GM23338 (cell line): ENCODE data around the gene CSF1R. TPM values are rescaled to one million over a fixed set of nuclear protein-coding genes. Genes with fewer than 3 reads are reported as not detected.

Experiments
- ATAC-seq: fragments of 200-7000 bp; cut with Tn5 transposase; 3 replicates; pipeline ENCODE4 v1.9.1; 2020
- DNase-seq: peaks from one replicate; pipeline ENCODE4 v3.0.0-alpha.2; 2015; ENCODE audit warnings: low spot score
- H2AFZ ChIP-seq: fragments of 200-600 bp; sonication (generic); 2 replicates; pipeline ENCODE4 v1.8.0; 2016; ENCODE audit warnings: antibody characterized with exemption, mild to moderate bottlenecking, moderate library complexity
- H3F3A ChIP-seq: fragments of 200-600 bp; sonication (generic); replicated peaks from 2 replicates; pipeline ENCODE4 v1.8.0; 2017; ENCODE audit warnings: antibody characterized with exemption, mixed run types, low read depth
- H3K27ac ChIP-seq: fragments of 200-600 bp; sonication (generic); 2 replicates; pipeline ENCODE4 v1.6.1; 2016; ENCODE audit warnings: low read depth
- H3K27me3 ChIP-seq: fragments of 200-600 bp; sonication (generic); 2 replicates; pipeline ENCODE4 v1.8.0; 2016; ENCODE audit warnings: mild to moderate bottlenecking, mixed run types, moderate library complexity; ENCODE audit not compliant: insufficient read depth
- H3K36me3 ChIP-seq: fragments of 200-600 bp; sonication (generic); 2 replicates; pipeline ENCODE4 v1.8.0; 2016; ENCODE audit warnings: mild to moderate bottlenecking; ENCODE audit not compliant: insufficient read depth
- H3K4me1 ChIP-seq: fragments of 200-600 bp; sonication (generic); 2 replicates; pipeline ENCODE4 v1.8.0; 2016; ENCODE audit warnings: mild to moderate bottlenecking, moderate library complexity; ENCODE audit not compliant: insufficient read depth
- H3K4me2 ChIP-seq: fragments of 200-600 bp; sonication (generic); 2 replicates; pipeline ENCODE4 v1.7.1; 2017; ENCODE audit warnings: mixed run types
- H3K4me3 ChIP-seq: fragments of 200-600 bp; sonication (generic); 2 replicates; pipeline ENCODE4 v1.6.1; 2016; ENCODE audit warnings: mixed run types
- H3K79me2 ChIP-seq: fragments of 200-600 bp; sonication (generic); replicated peaks from 2 replicates; pipeline ENCODE4 v1.8.0; 2017; ENCODE audit warnings: mild to moderate bottlenecking; ENCODE audit not compliant: insufficient read depth
- H3K9me2 ChIP-seq: fragments of 200-600 bp; sonication (generic); 2 replicates; pipeline ENCODE4 v1.8.0; 2017; ENCODE audit not compliant: insufficient read depth
- H4K20me1 ChIP-seq: fragments of 200-600 bp; sonication (generic); replicated peaks from 2 replicates; pipeline ENCODE4 v1.8.0; 2017; ENCODE audit warnings: mild to moderate bottlenecking; ENCODE audit not compliant: insufficient read depth
- H3K27ac Mint-ChIP-seq: 2 replicates; pipeline ENCODE4 v1.8.0; 2020; ENCODE audit warnings: inconsistent platforms, mild to moderate bottlenecking, moderate library complexity, mixed read lengths
- H3K27me3 Mint-ChIP-seq: 3 replicates; pipeline ENCODE4 v1.8.0; 2022; ENCODE audit warnings: low read depth, mild to moderate bottlenecking, moderate library complexity, mixed read lengths, inconsistent platforms; ENCODE audit not compliant: insufficient read depth, poor library complexity
- H3K36me3 Mint-ChIP-seq: 3 replicates; pipeline ENCODE4 v1.8.0; 2021; ENCODE audit warnings: low read depth, mild to moderate bottlenecking, inconsistent platforms, moderate library complexity, mixed read lengths
- H3K4me1 Mint-ChIP-seq: 3 replicates; pipeline ENCODE4 v1.8.0; 2020; ENCODE audit warnings: mild to moderate bottlenecking, inconsistent platforms, mixed read lengths
- H3K4me3 Mint-ChIP-seq: 3 replicates; pipeline ENCODE4 v1.8.0; 2021; ENCODE audit warnings: moderate library complexity, mild to moderate bottlenecking, inconsistent platforms, mixed read lengths
- H3K9me3 Mint-ChIP-seq: 3 replicates; pipeline ENCODE4 v1.8.0; 2020; ENCODE audit warnings: moderate library complexity, mild to moderate bottlenecking, inconsistent platforms, mixed read lengths
- CREB1 ChIP-seq: fragments of 250-450 bp; sonication (Bioruptor Pico); IDR thresholded peaks from 2 replicates; pipeline ENCODE4 v1.5.0; 2020; ENCODE audit warnings: low read depth, mild to moderate bottlenecking, moderate library complexity
- CTCF ChIP-seq, 2 experiments: fragments of 200-600 bp in 1 of 2; sonication (generic) in 1 of 2; conservative IDR thresholded peaks; 2 replicates each; pipeline versions ENCODE4 v1.5.1 to v1.6.1; 2016 to 2017; ENCODE audit warnings: antibody characterized with exemption in 2 of 2, low read depth in 2 of 2, mild to moderate bottlenecking in 2 of 2, moderate library complexity in 1 of 2
- ETS1 ChIP-seq: IDR thresholded peaks from 2 replicates; pipeline ENCODE4 v1.6.1; 2016; ENCODE audit warnings: antibody characterized with exemption
- JUNB ChIP-seq: IDR thresholded peaks from one replicate; pipeline ENCODE4 v1.6.1; 2016; ENCODE audit warnings: antibody characterized with exemption; ENCODE audit not compliant: unreplicated experiment
- NANOG ChIP-seq: IDR thresholded peaks from 2 replicates; pipeline ENCODE4 v1.6.1; 2016; ENCODE audit warnings: antibody characterized with exemption, borderline replicate concordance
- POLR2AphosphoS5 ChIP-seq: IDR thresholded peaks from 2 replicates; pipeline ENCODE4 v1.6.1; 2016; ENCODE audit warnings: antibody characterized with exemption, low read depth
- STAT1 ChIP-seq: IDR thresholded peaks from one replicate; pipeline ENCODE4 v1.6.1; 2016; ENCODE audit warnings: antibody characterized with exemption; ENCODE audit not compliant: unreplicated experiment
- ZNF331 ChIP-seq: fragments of 250-450 bp; sonication (Bioruptor Pico); IDR thresholded peaks from 2 replicates; pipeline ENCODE4 v1.5.0; 2020; ENCODE audit warnings: low read depth, mild to moderate bottlenecking, moderate library complexity
- polyA plus RNA-seq: library from polyadenylated mRNA; unstranded; fragments of >200 nt; fragmentation: Nextera tagmentation; extraction: Ambion mirVana; gene quantifications from 2 replicates; pipeline ENCODE4 v1.2.1, GENCODE V29; 2016
- total RNA-seq: library from RNA; depleted of rRNA; stranded (reverse); fragments of >200 nt; shearing (Covaris generic); gene quantifications from 2 replicates; pipeline ENCODE4 v1.2.3, GENCODE V29; 2014

The CSF1R gene
- total and polyA plus RNA-seq, 2 experiments from 2014 or later: 0.21 TPM; not detected in 1

- H3K9me2 ChIP-seq: no peaks in the 10 kb centered on the region
- TF ChIP-seq ETS1: no peak
- no peak for TF ChIP-seq POLR2AphosphoS5
- no peak for TF ChIP-seq JUNB
- TF ChIP-seq STAT1: no peak
- no peak for TF ChIP-seq ZNF331
- no peaks in the 10 kb centered on the region for H3K27me3 ChIP-seq
- Mint-ChIP-seq H3K4me3 (no peak overlapping the region), H3K9me3 (no peaks in the 10 kb centered on the region), H3K27me3 (peaks cover 14% of the 10 kb centered on the region), H3K36me3 (no peaks in the 10 kb centered on the region; the same call in 2 of the 3 replicates), H3K4me1 (peaks cover 19% of the 10 kb centered on the region), H3K27ac (no peak overlapping the region)
- no peaks in the 10 kb centered on the region for H3K4me1 ChIP-seq
- H2AFZ ChIP-seq: no peak overlapping the region
- no peaks in the 10 kb centered on the region for H3F3A ChIP-seq
- H3K4me3 ChIP-seq: no peak overlapping the region
- no peaks in the 10 kb centered on the region for H4K20me1 ChIP-seq
- H3K27ac ChIP-seq: no peak overlapping the region
- DNase-seq (no peak), ATAC-seq (no peak)
- H3K4me2 ChIP-seq: no peak overlapping the region
- no peaks in the 10 kb centered on the region for H3K36me3 ChIP-seq
- no peaks in the 10 kb centered on the region for H3K79me2 ChIP-seq
Observed at GRCh38 chr5:150123542-150123941, 37.2 kb upstream of the CSF1R start.

- no peaks in the 10 kb centered on the region for H4K20me1 ChIP-seq
- H3K4me2 ChIP-seq: no peak overlapping the region
- H3K36me3 ChIP-seq: no peaks in the 10 kb centered on the region
- H3K9me2 ChIP-seq: no peaks in the 10 kb centered on the region
- Mint-ChIP-seq H3K27ac (no peak overlapping the region), H3K9me3 (no peaks in the 10 kb centered on the region), H3K27me3 (peaks cover 14% of the 10 kb centered on the region), H3K4me3 (no peak overlapping the region), H3K36me3 (no peaks in the 10 kb centered on the region), H3K4me1 (peaks cover 21% of the 10 kb centered on the region)
- no peak overlapping the region for H3K4me3 ChIP-seq
- no peaks in the 10 kb centered on the region for H3K27me3 ChIP-seq
- H3K4me1 ChIP-seq: no peaks in the 10 kb centered on the region
- H3K27ac ChIP-seq: no peak overlapping the region
- no peaks in the 10 kb centered on the region for H3F3A ChIP-seq
- H3K79me2 ChIP-seq: no peaks in the 10 kb centered on the region
- no peak overlapping the region for H2AFZ ChIP-seq
- no peak for ATAC-seq
- no peak for TF ChIP-seq CREB1 (CRISPR knock-in tag)
- DNase-seq: no peak
Observed at GRCh38 chr5:150122536-150123481, 36.5 kb upstream of the CSF1R start.

GRCh38 chr5:150122158-150122510, 35.8 kb upstream of the CSF1R start:
- ATAC-seq (peak; percentile 93), DNase-seq (peak; percentile 76)
- no peaks in the 10 kb centered on the region for H3K4me1 ChIP-seq
- Mint-ChIP-seq H3K27ac (no peak overlapping the region), H3K36me3 (no peaks in the 10 kb centered on the region), H3K27me3 (peaks cover 17% of the 10 kb centered on the region), H3K4me3 (no peak overlapping the region), H3K4me1 (peaks cover 22% of the 10 kb centered on the region), H3K9me3 (no peaks in the 10 kb centered on the region)
- no peaks in the 10 kb centered on the region for H4K20me1 ChIP-seq
- H3K4me2 ChIP-seq: no peak overlapping the region
- no peak overlapping the region for H3K4me3 ChIP-seq
- no peaks in the 10 kb centered on the region for H3K9me2 ChIP-seq
- no peaks in the 10 kb centered on the region for H3K36me3 ChIP-seq
- no peak overlapping the region for H2AFZ ChIP-seq
- H3K27ac ChIP-seq: no peak overlapping the region
- no peaks in the 10 kb centered on the region for H3F3A ChIP-seq
- H3K79me2 ChIP-seq: no peaks in the 10 kb centered on the region
- TF ChIP-seq CTCF (conservative IDR thresholded peaks at IDR 0.05; ENCODE audit: low read depth in 2 of 2): peak; percentile 56 to 76
- TF ChIP-seq NANOG: no peak
- TF ChIP-seq ETS1: no peak
- no peaks in the 10 kb centered on the region for H3K27me3 ChIP-seq
